Activated CD4-positive, alpha-beta T cell treated with anti-CD3 and anti-CD28 coated beads, Interleukin-2, amount 50 U/mL, for 1 hour (primary cell): ENCODE results near the gene GP2.

ENCODE experiments used
- DNase-seq: peaks from one replicate; pipeline ENCODE4 v3.0.0-alpha.2; 2020

Gene GP2

DNA sequence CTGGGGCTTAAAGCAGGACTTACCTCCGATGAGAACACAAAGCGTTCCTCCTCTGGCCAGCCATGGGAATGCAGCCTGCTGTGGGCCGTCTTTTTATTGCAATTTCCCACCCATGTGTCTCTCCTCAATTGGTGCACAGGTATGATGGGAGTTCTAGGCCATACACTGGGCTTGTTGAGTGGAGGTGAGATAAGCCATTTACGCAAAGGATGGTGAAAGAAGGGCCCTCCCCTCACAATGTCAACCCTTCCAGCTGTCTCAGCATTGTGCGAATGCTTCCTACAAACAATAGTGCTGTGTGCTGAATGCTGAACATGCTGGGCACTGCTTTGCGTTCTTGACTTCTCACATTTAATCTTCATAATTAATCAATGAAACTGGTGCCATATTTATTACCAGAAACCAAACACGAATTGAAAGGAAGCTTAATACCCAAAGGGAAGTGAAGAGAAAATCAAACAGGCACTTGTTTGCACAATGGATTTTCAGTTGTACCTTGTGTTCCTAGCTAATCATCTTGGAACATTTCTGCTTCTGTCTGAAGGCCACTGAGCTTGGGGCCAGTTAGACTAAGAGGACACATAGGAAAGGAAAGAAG is at the start of gene GP2:
Gene GP2, minus strand, starts transcription at position 70 of the 598 bp plus-strand sequence. CDS start 1,082 bp downstream, outside the sequence.
- no peak for DNase-seq

DNA sequence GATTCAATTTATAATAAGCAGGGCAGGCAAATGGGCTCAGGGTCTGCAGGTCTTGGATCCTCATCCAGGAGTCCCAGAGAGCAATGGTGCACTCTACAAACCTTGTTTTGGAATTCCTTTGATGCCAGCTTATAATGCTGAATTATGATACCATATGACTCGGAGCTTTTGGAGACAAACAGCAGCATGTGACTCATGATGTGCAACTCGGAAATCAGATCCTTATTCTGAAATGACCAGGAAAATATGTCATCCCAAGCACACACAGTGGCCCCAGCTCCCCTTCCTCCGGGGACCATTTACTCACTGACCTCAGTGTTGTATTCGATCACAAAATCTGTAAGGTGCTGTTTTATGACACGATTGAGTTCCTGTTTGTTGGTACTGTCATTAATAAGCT is 45.4 kb upstream of the GP2 start:
- no peak for DNase-seq

DNA sequence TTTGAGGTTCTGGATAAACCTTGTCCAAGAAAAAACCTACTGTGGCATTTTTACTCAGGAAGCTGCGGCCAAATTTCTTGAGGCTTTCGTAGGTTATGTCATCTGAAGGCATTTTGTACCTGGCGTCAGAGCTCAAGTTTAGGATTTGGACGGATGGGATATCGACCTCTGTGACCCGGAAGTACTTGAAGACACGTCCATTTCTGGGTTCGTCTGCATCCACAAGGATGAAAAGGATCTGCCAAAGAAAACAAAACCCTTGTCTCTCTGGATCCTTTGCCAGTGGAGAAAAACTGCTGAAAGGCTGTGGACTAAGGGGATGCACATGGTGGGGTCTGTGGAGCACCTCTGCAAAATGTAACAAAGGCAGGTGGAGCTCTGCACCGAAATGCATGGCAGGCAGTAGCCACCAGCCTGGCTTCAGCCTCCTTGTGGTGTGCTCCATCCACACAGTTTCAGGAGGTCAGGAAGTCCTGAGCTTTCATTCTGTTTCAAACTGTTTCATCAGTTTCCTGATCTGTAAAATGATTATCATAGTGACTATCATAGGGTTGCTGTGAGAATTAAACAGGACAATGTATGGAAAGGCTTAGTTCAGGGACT is 42.2 kb upstream of the GP2 start:
- no peak for DNase-seq

DNA sequence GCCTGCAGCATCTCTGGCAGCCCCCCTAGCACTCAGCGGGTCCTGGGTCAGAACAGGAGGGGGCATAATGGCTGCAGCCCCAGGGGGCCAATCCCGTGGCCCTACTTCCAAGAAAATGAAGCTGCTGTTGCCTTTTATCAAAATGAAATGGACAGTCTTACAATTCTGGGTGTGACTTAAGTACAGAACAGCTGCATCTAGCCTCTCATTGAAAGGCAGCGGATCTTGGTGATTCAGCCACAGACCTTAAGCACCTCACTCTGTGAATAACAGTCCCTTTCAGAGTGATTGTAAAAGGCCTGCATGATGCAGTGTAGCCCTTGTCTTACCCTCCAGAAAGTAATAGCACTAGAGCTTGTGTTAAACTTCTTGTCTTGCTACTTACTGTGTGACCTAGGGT is 36.7 kb upstream of the GP2 start:
- no peak for DNase-seq

DNA sequence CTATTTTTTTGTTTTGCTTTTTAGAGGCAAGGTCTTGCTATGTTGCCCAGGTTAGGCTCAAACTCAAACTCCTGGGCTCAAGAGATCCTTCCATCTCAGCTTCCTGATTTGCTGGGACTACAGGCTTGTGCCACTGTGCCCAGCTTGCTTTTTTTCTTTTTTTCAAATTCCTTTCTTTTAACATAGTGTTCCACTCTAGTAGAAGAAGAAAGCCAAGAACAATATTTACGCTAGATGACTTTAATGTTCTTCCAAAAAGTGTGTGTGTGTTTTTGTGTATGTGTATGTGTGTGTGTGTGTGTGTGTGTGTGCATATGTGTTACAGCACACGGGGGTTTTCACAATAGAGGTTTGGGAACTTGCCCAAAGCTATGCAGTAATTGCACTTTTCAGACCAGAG is 35.9 kb upstream of the GP2 start:
- DNase-seq = no peak

DNA sequence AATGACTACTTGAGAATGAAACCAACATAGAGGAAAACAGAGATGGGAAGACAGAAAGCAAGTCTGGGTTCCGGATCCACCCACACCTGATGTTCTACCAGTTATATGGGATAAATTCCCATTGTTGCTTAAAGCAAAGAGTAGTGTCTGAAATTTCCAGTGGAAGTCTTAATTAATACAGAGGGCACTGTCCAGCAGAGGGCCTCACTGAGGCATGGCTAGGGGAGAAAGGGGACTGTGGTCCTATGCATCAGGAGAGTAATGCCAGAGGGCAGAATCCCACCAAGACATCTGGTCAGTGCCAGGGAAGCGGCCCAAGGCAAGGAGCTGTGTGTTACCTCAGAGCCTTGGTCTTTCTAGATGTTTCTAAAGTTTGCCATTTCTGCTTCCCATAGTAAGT is 32.7 kb upstream of the GP2 start:
- DNase-seq = no peak

DNA sequence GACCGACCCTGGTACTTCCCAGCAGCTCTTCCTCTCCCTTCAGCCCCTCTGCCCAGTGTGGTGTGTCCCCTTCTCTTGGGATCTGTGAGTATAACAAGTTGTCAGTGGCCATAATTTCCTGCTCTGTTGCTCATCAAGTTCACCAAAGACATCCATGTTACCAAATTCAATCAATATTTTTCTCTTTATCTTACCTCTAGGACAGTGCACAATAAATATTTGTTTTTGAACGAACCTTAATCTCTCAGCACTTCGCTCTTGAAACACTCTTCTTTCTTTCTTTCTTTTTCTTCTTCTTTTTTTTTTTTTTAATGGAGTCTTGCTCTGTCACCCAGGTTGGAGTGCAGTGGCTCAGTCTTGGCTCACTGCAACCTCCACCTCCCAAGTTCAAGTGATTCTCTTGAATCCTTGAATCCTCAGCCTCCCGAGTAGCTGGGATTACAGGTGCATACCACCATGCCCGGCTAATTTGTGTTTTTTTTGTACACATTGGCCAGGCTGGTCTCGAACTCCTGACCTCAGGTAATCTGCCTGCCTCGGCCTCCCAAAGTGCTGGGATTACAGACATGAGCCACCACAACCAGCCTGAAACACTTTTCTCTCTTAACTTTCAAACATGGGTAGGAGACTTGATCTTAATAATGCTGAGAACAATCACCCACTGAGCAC is 27.9 kb upstream of the GP2 start:
- DNase-seq = no peak

DNA sequence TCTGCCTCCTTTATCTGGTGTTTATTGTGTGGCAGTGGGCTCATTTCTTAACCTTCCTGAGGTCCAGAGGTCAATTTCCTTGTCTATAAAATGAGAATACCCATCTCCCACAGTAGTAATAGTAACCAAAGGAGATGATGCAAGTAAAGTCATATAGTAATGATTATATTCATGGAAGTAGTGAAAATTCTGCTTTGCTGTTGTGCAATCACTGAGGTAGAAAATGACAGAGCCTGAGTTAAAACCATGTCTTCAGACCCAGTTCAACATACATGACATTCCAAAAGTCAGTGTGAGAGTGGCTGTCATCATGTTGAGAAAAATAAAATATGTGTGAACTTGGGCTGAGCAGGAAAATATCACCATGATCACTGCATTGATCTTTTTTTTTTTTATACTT is 26.1 kb upstream of the GP2 start:
- no peak for DNase-seq

DNA sequence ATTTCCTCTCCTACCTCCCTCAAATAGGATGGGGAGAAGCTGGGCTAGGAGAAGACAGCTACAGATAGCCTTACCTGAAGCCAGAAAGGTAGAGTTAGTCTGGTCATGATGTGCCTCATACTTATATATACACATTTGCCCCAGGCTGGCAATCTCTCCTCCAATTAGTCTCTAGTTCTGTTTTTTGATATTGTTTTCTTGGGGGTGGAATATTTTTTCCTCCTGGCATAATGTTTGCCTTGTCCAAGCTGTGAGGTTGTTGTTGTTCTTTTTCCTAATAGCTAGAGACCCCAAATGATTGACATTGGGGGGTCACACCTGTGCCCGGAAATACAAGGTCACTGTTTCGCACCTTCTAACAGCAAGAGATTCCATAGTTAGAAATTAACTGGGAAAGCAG is 25.3 kb upstream of the GP2 start, which contains the start of gene UMOD:
Gene UMOD, minus strand, starts transcription at position 101 of the 400 bp plus-strand sequence. CDS start 1,978 bp downstream, outside the sequence.
- DNase-seq = no peak

DNA sequence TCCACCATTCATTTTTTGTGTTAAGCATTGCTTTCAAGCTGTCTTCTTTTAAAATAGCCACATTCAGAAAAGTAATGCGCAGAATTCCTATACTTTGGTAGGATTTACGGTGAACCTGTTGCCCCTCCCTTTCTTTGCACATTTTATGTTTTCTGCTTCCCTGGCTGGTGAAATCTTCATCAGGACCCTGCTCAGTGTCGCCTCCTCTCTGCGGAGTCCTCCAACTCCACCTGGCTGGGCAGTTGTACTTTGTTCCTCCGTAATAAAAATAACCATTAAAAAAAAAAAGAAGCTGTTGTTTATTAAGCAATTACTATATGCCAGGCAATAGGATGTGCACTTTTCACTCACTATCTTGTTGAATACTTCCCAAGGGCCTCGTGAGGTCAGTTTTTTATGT is 22.3 kb upstream of the GP2 start:
- DNase-seq = no peak

DNA sequence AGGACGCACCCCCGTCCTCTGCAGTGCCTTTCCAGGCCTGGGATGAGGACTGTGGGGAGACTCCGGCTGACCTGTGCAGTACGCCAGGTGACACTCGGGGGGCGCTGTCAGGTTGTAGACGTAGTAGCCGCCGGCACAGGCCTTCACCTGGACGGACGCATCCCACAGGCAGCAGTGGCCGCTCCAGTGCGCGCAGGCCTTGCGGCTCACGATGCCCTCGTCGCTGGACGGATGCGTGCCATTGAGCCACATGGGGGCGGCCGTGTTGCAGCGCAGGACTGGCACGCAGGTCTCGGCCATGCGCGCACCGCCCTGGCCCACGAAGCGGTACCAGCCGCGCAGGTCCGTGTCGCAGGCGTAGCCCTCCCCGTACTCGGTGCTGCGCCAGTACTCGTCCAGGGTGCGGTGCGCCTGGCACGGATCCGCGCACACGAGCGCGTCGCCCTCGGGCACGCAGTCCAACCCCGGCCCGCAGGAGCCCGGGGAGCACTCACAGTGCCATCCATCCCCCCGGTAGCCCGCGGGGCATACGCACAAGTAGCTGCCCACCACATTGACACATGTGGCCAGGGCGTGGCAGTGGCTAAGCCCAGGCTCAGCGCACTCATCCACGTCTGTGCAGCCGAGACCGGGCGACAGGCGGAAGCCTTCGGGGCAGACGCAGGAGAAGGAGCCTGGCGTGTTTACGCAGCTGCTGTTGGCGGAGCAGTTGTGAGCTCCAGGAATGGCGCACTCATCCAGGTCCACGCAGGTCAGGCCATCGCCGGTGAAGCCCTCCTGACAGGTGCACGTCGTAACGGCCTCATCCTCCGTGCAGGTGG is 21.3 kb upstream of the GP2 start:
- DNase-seq = no peak

DNA sequence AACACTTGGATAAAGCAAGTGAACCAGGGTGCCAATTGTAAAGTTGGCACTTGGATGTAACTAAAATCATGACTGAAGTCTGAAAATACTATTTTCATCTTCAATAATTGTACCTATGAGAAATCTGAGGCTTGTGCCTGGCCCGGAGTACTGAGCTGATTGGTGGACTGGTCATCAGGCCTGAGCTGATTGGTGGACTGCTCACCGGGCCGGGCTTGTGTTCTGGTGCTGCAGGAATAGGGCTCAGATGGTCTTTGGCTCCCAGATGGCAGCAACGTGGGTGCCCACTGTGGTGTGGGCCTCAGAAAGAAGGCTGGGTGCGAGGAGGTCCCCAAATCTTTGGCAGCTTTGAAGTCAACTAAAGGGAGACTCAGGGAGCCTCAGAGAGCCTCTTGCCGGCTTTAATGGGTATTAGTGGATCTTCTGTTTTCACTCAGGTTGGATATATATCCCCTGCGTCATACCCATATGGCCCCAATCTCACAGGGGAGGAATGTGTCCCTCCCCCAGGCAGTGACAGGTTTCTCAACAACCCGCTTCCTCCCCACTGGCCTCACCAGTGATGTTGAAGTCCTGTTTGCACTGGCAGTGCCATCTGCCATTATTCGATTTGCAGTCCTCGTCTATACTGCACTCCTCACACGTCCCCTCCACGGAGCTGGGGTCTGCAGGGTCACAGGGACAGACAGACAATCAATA is 20.5 kb upstream of the GP2 start:
- DNase-seq = no peak

DNA sequence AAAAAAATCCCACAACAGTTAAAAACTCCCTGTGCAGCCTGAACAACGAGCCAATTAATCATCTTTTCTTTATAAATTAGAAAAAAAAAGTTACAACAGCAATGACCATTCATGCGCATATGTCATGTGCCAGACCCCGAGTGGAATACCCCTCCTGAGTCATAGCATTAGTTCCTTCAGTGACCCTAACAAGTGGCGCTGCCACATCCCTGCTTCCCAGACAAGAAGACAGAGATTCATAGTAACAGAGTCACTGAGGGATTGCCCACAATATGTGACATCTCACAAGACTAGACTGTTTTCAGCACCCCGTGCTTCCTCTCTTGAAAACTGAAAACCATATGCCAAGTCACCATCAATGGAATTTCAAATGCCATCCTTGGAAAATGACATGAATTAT is 17.3 kb upstream of the GP2 start:
- no peak for DNase-seq

DNA sequence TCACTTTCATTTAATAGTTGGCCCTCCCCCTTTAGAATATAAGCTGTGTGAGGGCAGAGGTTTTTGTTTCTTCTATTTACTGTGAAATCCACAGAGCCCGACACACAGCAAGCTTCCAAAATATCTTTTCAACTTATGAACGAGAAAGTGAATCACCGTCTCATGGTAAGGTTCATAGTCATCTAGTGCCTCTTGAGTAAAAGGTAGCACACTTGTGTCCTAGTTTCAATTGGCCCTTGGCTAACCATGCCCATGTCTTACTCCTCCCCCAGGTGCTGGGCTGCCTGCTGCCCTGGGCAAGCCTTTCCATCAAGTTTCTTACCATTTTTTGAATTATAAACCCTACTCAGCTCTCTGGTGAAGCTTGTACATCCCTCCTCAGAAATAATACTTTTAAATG is 12.4 kb upstream of the GP2 start:
- DNase-seq = no peak

DNA sequence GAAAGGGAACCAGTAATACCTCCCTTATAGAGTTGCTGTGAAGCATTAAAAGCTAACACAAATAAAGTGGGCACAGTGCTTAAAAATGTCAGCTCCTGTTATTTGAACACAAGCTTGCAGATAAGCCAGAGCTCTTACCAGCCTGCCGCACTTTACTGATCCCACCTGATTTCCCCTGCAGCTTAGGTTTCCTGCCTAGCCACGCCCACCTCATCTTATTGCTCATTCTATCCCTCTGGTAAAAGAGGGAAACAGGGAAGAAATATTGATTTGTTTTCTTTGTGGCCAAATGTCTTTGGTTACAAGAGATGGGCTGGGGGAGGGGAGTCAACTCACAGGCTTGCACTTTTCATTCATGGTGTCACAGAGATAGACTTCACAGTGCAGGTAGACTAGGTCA is 9.6 kb upstream of the GP2 start:
- no peak for DNase-seq

DNA sequence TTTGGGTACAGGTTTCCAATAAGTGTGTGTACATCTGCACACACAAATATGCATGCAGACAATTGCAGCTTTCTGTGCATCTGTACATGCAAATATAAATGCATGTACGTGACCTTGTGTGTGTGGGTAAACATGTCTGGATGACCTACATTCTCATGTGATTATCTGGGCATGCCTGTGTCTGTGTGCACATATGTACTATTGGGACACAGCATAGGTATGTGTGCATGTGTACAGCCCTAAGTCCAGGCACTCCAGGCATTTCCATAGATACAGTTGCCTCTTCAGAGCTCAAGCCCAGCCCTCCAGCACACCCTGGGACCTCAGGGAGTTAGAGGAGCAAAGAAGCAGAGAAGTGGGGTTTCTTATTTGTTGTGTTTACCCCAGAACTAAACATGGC is 7.1 kb upstream of the GP2 start:
- DNase-seq = no peak

DNA sequence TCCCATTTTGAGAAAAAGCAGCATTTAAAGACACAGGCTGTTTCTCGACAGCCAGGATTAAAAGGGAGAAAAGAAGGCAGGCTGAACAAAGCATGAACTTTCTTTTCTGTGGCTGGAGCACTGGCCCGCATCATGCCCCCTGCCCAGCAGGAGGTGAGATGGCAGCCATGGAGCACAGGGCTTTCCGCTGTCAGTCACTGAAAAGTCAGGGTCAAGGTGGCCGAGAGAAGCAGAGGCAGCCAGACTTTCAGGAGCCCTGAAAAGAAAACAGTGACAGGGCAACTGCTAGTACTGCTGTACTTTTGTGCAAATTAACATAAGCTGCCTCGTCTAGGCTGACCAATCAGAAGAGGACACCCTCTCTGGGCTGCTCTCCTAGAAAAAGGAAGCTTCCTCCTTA is 5.8 kb upstream of the GP2 start:
- DNase-seq = no peak

DNA sequence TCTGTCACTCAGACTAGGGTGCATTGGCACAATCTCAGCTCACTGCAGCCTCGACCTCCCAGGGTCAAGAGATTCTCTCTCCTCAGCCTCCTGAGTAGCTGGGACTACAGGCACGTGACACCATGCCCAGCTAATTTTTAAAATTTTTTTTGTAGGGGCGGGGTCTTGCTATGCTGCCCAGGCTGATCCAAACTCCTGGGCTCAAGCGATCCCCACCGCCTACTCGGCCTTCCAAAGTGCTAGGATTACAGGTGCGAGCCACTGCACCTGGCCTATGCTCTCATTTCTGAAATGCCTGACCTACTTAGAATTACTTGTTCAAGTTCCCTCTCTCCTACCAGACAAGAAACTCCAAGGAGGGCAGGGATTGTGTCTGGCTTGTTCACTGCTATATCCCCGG is 5.1 kb upstream of the GP2 start:
- no peak for DNase-seq

DNA sequence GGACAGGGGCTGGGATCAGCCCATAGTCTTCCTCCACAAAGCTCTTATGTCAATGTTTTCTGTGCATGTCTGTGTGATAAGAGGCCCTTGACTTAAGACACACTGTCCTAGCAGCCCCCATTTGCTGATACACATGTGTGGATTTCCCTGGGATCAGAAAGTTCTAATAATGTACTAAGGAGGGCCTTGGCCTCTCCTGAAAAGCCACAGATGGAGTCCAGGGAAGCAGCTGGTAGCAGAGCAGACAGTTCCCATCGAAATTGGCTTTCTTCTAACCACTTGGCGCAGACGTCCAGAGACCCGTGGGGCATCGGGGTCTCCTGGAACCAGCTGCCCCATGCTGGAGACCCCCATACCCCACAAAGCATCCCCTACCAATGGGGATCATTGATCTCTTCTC is 4.3 kb upstream of the GP2 start:
- DNase-seq = no peak

DNA sequence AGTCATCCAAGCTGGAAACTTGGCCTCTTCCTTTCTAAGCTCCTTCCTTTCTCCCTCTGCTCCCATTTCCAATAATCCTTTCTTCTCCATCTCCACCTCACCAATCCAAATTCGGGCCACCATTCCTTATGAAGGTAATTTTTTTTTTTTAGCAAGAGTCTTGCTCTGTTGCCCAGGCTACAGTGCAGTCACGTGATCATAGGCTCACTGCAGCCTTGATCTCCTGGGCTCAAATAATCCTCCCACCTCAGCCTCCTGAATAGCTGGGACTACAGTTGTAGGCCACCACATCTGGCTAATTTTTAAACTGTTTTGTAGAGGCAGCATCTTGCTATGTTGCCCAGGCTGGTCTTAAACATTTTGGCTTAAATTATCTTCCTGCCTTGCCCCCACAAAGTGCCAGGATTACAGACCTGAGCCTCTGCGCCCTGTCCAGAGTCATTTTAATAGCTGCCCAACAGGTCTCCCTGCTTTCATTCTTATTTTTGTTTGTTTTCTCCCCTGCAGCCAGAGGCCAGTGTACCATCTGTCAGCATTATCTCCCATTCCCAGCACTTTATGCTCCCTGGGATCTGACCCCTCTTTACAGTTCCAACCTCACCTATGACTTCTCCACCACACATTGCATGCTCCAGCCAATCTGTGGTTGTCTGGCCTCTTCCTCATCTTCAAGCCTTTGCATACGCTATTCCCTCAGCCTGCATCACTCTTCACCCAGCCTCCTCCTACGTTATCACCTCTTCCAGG is 2.3 kb upstream of the GP2 start:
- DNase-seq = no peak

DNA sequence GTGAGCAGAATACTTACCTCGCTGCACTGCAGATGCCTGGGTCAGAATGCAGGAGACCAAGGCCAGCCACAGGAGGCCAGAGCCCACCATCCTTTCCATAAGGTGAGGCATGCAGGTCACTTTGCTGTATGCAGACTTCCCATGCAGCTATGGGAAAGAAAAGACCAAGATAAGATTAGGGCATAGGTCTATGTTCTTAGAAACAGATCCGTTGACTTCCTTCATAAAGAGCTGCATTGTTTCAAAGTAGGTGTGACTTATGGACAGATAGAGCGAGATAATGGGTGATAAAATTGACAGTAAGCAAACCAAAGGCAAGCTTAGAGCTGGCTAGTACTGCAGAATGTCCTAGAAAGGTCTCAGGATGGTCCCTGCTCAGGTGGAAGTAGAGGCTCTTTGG is 992 bp downstream of the GP2 start:
- DNase-seq = no peak

DNA sequence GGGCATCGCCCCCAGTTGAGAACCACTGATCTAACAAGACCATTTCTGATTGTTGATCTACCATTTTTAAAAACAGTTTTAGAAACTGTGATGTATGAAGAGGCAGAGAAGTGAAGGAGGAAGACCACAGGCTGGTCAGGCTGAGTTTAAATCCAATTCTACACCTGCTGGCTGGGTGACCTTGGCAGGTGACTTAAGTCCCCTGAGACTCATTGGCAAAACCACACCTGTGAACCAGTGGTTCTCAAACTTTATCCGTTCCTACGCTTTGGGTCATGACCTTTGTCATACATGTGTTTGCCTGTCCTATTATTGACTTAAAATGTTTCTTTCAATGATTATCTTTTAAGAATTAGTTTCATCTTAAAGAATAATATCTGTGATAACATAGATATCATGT is 2.3 kb downstream of the GP2 start:
- no peak for DNase-seq
